Trophoblast cell (in vitro differentiated cells and primary cell): ENCODE data around the gene SOCS4.
A peak's percentile ranks its signal among the peaks of the same experiment; 100 is the strongest.

Source experiments
- DNase-seq, 2 donors: peaks; one replicate each; pipeline ENCODE4 v3.0.0-alpha.2; 2016
- H2AFZ ChIP-seq: 2 replicates; pipeline ENCODE4 v1.6.1; 2013; ENCODE audit warnings: low read length, moderate library complexity, mild to moderate bottlenecking; ENCODE audit not compliant: insufficient read depth, poor library complexity
- H2AK5ac ChIP-seq: 2 replicates; pipeline ENCODE4 v1.6.1; 2013; ENCODE audit warnings: mild to moderate bottlenecking, low read length
- H2BK120ac ChIP-seq: 2 replicates; pipeline ENCODE4 v1.6.1; 2013; ENCODE audit warnings: low read length, mild to moderate bottlenecking, moderate library complexity; ENCODE audit not compliant: insufficient read depth, poor library complexity
- H2BK12ac ChIP-seq: 2 replicates; pipeline ENCODE4 v1.6.1; 2013; ENCODE audit warnings: mild to moderate bottlenecking, low read length, moderate library complexity
- H2BK5ac ChIP-seq: 2 replicates; pipeline ENCODE4 v1.6.1; 2013; ENCODE audit warnings: low read length, low read depth, moderate library complexity, mild to moderate bottlenecking; ENCODE audit not compliant: poor library complexity
- H3K14ac ChIP-seq: 2 replicates; pipeline ENCODE4 v1.6.1; 2013; ENCODE audit warnings: mild to moderate bottlenecking, low read length
- H3K18ac ChIP-seq: 2 replicates; pipeline ENCODE4 v1.6.1; 2013; ENCODE audit warnings: mild to moderate bottlenecking, low read length
- H3K23ac ChIP-seq: 2 replicates; pipeline ENCODE4 v1.6.1; 2013; ENCODE audit warnings: low read length
- H3K27ac ChIP-seq: 2 replicates; pipeline ENCODE4 v1.5.1; 2013; ENCODE audit warnings: low read depth, mild to moderate bottlenecking, inconsistent platforms, low read length, moderate library complexity
- H3K27me3 ChIP-seq: 2 replicates; pipeline ENCODE4 v1.6.1; 2013; ENCODE audit warnings: inconsistent platforms, mild to moderate bottlenecking, low read length, moderate library complexity; ENCODE audit not compliant: insufficient read depth
- H3K36me3 ChIP-seq, 2 experiments: 1 replicate in 1 of 2; 2 replicates in 1 of 2; pipeline ENCODE4 v1.6.1; 2013; ENCODE audit warnings: low read length in 2 of 2, mild to moderate bottlenecking in 2 of 2, moderate library complexity in 1 of 2; ENCODE audit not compliant: insufficient read depth in 2 of 2, control insufficient read depth in 1 of 2
- H3K4ac ChIP-seq: 2 replicates; pipeline ENCODE4 v1.6.1; 2013; ENCODE audit warnings: low read depth, mild to moderate bottlenecking, low read length, moderate library complexity
- H3K4me1 ChIP-seq, 2 experiments: 1 replicate in 1 of 2; 2 replicates in 1 of 2; pipeline ENCODE4 v1.6.1; 2013; ENCODE audit warnings: low read length in 2 of 2, mild to moderate bottlenecking in 2 of 2, moderate library complexity in 1 of 2; ENCODE audit not compliant: insufficient read depth in 2 of 2, control insufficient read depth in 1 of 2
- H3K4me2 ChIP-seq: 2 replicates; pipeline ENCODE4 v1.6.1; 2013; ENCODE audit warnings: inconsistent platforms, mild to moderate bottlenecking, low read length, moderate library complexity
- H3K4me3 ChIP-seq: 2 replicates; pipeline ENCODE4 v1.5.1; 2013; ENCODE audit warnings: mild to moderate bottlenecking, low read depth, low read length, inconsistent platforms
- H3K79me1 ChIP-seq: one replicate; pipeline ENCODE4 v1.6.1; 2013; ENCODE audit warnings: low read length
- H3K79me2 ChIP-seq: 2 replicates; pipeline ENCODE4 v1.6.1; 2013; ENCODE audit warnings: low read length, mild to moderate bottlenecking; ENCODE audit not compliant: control insufficient read depth, insufficient read depth, poor library complexity
- H3K9ac ChIP-seq: 2 replicates; pipeline ENCODE4 v1.6.1; 2013; ENCODE audit warnings: mild to moderate bottlenecking, low read length
- H3K9me3 ChIP-seq: 2 replicates; pipeline ENCODE4 v1.6.1; 2013; ENCODE audit warnings: low read depth, mild to moderate bottlenecking, control low read depth, inconsistent platforms, low read length; ENCODE audit not compliant: insufficient read depth
- H4K12ac ChIP-seq: 2 replicates; pipeline ENCODE4 v1.6.1; 2013; ENCODE audit warnings: low read depth, mild to moderate bottlenecking, low read length, moderate library complexity
- H4K8ac ChIP-seq: 2 replicates; pipeline ENCODE4 v1.6.1; 2013; ENCODE audit warnings: low read depth, mild to moderate bottlenecking, low read length, moderate library complexity
- H4K91ac ChIP-seq: one replicate; pipeline ENCODE4 v1.6.1; 2013; ENCODE audit warnings: low read depth, mild to moderate bottlenecking, low read length, moderate library complexity
- WGBS: extraction: QIAGEN DNeasy Blood & Tissue Kit; methylation state at CpG from one replicate; pipeline ENCODE4 v1.1.7; 2013; ENCODE audit warnings: missing lambda C conversion rate; ENCODE audit not compliant: insufficient read length, insufficient coverage; ENCODE audit errors: extremely low coverage; 5-methylcytosine and 5-hydroxymethylcytosine counted together

SOCS4 gene

DNA sequence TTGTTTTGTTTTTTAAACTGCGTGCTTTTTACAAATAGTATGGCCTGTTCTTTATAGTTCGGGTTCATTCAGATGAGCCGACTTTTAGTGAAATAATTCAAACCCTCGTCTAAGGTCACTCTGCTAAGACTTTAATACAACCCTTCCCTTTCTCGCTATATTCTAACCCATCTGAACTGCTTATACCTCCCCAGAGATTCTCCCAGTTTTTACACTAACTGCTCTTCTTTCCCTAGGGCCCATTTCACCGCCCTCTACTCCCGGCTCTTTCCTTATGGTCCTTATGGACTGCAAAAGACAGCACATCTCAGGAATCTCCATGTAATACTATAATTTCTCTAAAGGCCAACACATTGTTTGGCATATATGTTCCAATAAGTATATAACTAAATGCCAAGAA is 26.5 kb downstream of the SOCS4 start:
- no peak overlapping the region for H3K14ac ChIP-seq
- H3K18ac ChIP-seq, result no peak overlapping the region
- H3K27ac ChIP-seq, result no peak overlapping the region
- no peaks in the 10 kb centered on the region for H3K9me3 ChIP-seq
- H3K23ac ChIP-seq, result no peak overlapping the region
- H3K4me2 ChIP-seq, result no peak overlapping the region
- H3K27me3 ChIP-seq, result no peaks in the 10 kb centered on the region
- no peak overlapping the region for H3K4me3 ChIP-seq
- peaks cover 3 to 4% of the 10 kb centered on the region in 2 experiments for H3K4me1 ChIP-seq
- WGBS, result 100% methylated on average over 1 of the region's 7 CpGs
- no peak overlapping the region for H4K8ac ChIP-seq
- no peak overlapping the region for H4K91ac ChIP-seq
- no peak overlapping the region for H4K12ac ChIP-seq
- H3K36me3 ChIP-seq, result peaks cover 5 to 9% of the 10 kb centered on the region in 2 experiments
- H3K4ac ChIP-seq, result peak overlapping the region; percentile 90
- H2BK5ac ChIP-seq, result no peak overlapping the region
- no peak for DNase-seq
- peaks cover 11% of the 10 kb centered on the region for H3K79me1 ChIP-seq
- no peak overlapping the region for H3K9ac ChIP-seq
- no peak overlapping the region for H2AK5ac ChIP-seq
- no peak overlapping the region for H2BK120ac ChIP-seq
- H2AFZ ChIP-seq, result no peak overlapping the region
- H2BK12ac ChIP-seq, result no peak overlapping the region
- peaks cover 14% of the 10 kb centered on the region for H3K79me2 ChIP-seq

GRCh38 chr14:55054098-55054497 is 27.1 kb downstream of the SOCS4 start:
- no peak overlapping the region for H3K4me2 ChIP-seq

GRCh38 chr14:55057919-55058318 is 30.9 kb downstream of the SOCS4 start:
- no peaks in the 10 kb centered on the region for H3K79me1 ChIP-seq
- H3K9ac ChIP-seq, result no peak overlapping the region
- peak overlapping the region; percentile 90 for H3K4ac ChIP-seq
- H2AK5ac ChIP-seq, result no peak overlapping the region
- H3K4me1 ChIP-seq, result no peaks in the 10 kb centered on the region
- H4K91ac ChIP-seq, result no peak overlapping the region
- H3K27me3 ChIP-seq, result no peaks in the 10 kb centered on the region
- H2BK12ac ChIP-seq, result no peak overlapping the region
- H2AFZ ChIP-seq, result no peak overlapping the region
- H2BK5ac ChIP-seq, result no peak overlapping the region
- no peaks in the 10 kb centered on the region for H3K9me3 ChIP-seq
- no peak overlapping the region for H4K12ac ChIP-seq
- no peak for DNase-seq
- H3K23ac ChIP-seq, result no peak overlapping the region
- no peak overlapping the region for H3K4me2 ChIP-seq
- H3K27ac ChIP-seq, result no peak overlapping the region
- no peak overlapping the region for H3K18ac ChIP-seq
- no peak overlapping the region for H4K8ac ChIP-seq
- no peak overlapping the region for H3K4me3 ChIP-seq
- H2BK120ac ChIP-seq, result no peak overlapping the region
- WGBS, result no CpG with 5 or more reads among the region's 5 CpGs
- peaks cover 16 to 19% of the 10 kb centered on the region in 2 experiments for H3K36me3 ChIP-seq
- peaks cover 9% of the 10 kb centered on the region for H3K79me2 ChIP-seq
- H3K14ac ChIP-seq, result no peak overlapping the region

More at GRCh38 chr14:55054098-55054497, 27.1 kb downstream of the SOCS4 start:
- no peak overlapping the region for H3K14ac ChIP-seq
- peaks cover 14% of the 10 kb centered on the region for H3K79me2 ChIP-seq
- no peak overlapping the region for H3K4me3 ChIP-seq
- H2BK5ac ChIP-seq, result no peak overlapping the region
- 100% methylated on average over 2 of the region's 13 CpGs for WGBS
- no peak overlapping the region for H2BK12ac ChIP-seq
- peak overlapping the region; percentile 95 for H3K4ac ChIP-seq
- H3K9me3 ChIP-seq, result no peaks in the 10 kb centered on the region
- no peak overlapping the region for H3K18ac ChIP-seq
- H2BK120ac ChIP-seq, result no peak overlapping the region
- peaks cover 11% of the 10 kb centered on the region for H3K79me1 ChIP-seq
- H4K91ac ChIP-seq, result no peak overlapping the region
- H3K9ac ChIP-seq, result no peak overlapping the region
- H3K23ac ChIP-seq, result no peak overlapping the region
- no peak overlapping the region for H3K27ac ChIP-seq
- no peak for DNase-seq
- H4K8ac ChIP-seq, result no peak overlapping the region
- no peaks in the 10 kb centered on the region for H3K27me3 ChIP-seq
- H2AFZ ChIP-seq, result no peak overlapping the region
- no peak overlapping the region for H4K12ac ChIP-seq
- peaks cover 3 to 4% of the 10 kb centered on the region in 2 experiments for H3K4me1 ChIP-seq
- H3K36me3 ChIP-seq, result peaks cover 5 to 9% of the 10 kb centered on the region in 2 experiments
- no peak overlapping the region for H2AK5ac ChIP-seq

GRCh38 chr14:55059333-55059732 is 32.3 kb downstream of the SOCS4 start:
- H3K18ac ChIP-seq, result no peak overlapping the region
- H3K9ac ChIP-seq, result no peak overlapping the region
- no peak overlapping the region for H4K91ac ChIP-seq
- H3K36me3 ChIP-seq, result peaks cover 23 to 24% of the 10 kb centered on the region in 2 experiments
- no peak overlapping the region for H2AFZ ChIP-seq
- H4K12ac ChIP-seq, result no peak overlapping the region
- H2BK120ac ChIP-seq, result no peak overlapping the region
- H3K27me3 ChIP-seq, result no peaks in the 10 kb centered on the region
- H3K79me1 ChIP-seq, result no peaks in the 10 kb centered on the region
- no peak overlapping the region for H4K8ac ChIP-seq
- no peak overlapping the region for H3K14ac ChIP-seq
- peaks cover 6% of the 10 kb centered on the region for H3K79me2 ChIP-seq
- DNase-seq, result no peak
- no CpG with 5 or more reads among the region's 5 CpGs for WGBS
- no peaks in the 10 kb centered on the region for H3K4me1 ChIP-seq
- H3K4me3 ChIP-seq, result no peak overlapping the region
- peak overlapping the region; percentile 76 for H3K4ac ChIP-seq
- no peaks in the 10 kb centered on the region for H3K9me3 ChIP-seq
- no peak overlapping the region for H3K4me2 ChIP-seq
- no peak overlapping the region for H3K23ac ChIP-seq
- H2BK5ac ChIP-seq, result no peak overlapping the region
- H3K27ac ChIP-seq, result no peak overlapping the region
- H2BK12ac ChIP-seq, result no peak overlapping the region
- no peak overlapping the region for H2AK5ac ChIP-seq
